Trophoblast cell (in vitro differentiated cells and primary cell): Measurements from ENCODE around the gene LY86.

Experiments used
- DNase-seq, 2 donors: peaks; one replicate each; pipeline ENCODE4 v3.0.0-alpha.2; 2016
- H2AFZ ChIP-seq: 2 replicates; pipeline ENCODE4 v1.6.1; 2013; ENCODE audit warnings: low read length, moderate library complexity, mild to moderate bottlenecking; ENCODE audit not compliant: insufficient read depth, poor library complexity
- H2AK5ac ChIP-seq: 2 replicates; pipeline ENCODE4 v1.6.1; 2013; ENCODE audit warnings: mild to moderate bottlenecking, low read length
- H2BK120ac ChIP-seq: 2 replicates; pipeline ENCODE4 v1.6.1; 2013; ENCODE audit warnings: low read length, mild to moderate bottlenecking, moderate library complexity; ENCODE audit not compliant: insufficient read depth, poor library complexity
- H2BK12ac ChIP-seq: 2 replicates; pipeline ENCODE4 v1.6.1; 2013; ENCODE audit warnings: mild to moderate bottlenecking, low read length, moderate library complexity
- H2BK5ac ChIP-seq: 2 replicates; pipeline ENCODE4 v1.6.1; 2013; ENCODE audit warnings: low read length, low read depth, moderate library complexity, mild to moderate bottlenecking; ENCODE audit not compliant: poor library complexity
- H3K14ac ChIP-seq: 2 replicates; pipeline ENCODE4 v1.6.1; 2013; ENCODE audit warnings: mild to moderate bottlenecking, low read length
- H3K18ac ChIP-seq: 2 replicates; pipeline ENCODE4 v1.6.1; 2013; ENCODE audit warnings: mild to moderate bottlenecking, low read length
- H3K23ac ChIP-seq: 2 replicates; pipeline ENCODE4 v1.6.1; 2013; ENCODE audit warnings: low read length
- H3K27ac ChIP-seq: 2 replicates; pipeline ENCODE4 v1.5.1; 2013; ENCODE audit warnings: low read depth, mild to moderate bottlenecking, inconsistent platforms, low read length, moderate library complexity
- H3K27me3 ChIP-seq: 2 replicates; pipeline ENCODE4 v1.6.1; 2013; ENCODE audit warnings: inconsistent platforms, mild to moderate bottlenecking, low read length, moderate library complexity; ENCODE audit not compliant: insufficient read depth
- H3K36me3 ChIP-seq, 2 experiments: 1 replicate in 1 of 2; 2 replicates in 1 of 2; pipeline ENCODE4 v1.6.1; 2013; ENCODE audit warnings: low read length in 2 of 2, mild to moderate bottlenecking in 2 of 2, moderate library complexity in 1 of 2; ENCODE audit not compliant: insufficient read depth in 2 of 2, control insufficient read depth in 1 of 2
- H3K4ac ChIP-seq: 2 replicates; pipeline ENCODE4 v1.6.1; 2013; ENCODE audit warnings: low read depth, mild to moderate bottlenecking, low read length, moderate library complexity
- H3K4me1 ChIP-seq, 2 experiments: 1 replicate in 1 of 2; 2 replicates in 1 of 2; pipeline ENCODE4 v1.6.1; 2013; ENCODE audit warnings: low read length in 2 of 2, mild to moderate bottlenecking in 2 of 2, moderate library complexity in 1 of 2; ENCODE audit not compliant: insufficient read depth in 2 of 2, control insufficient read depth in 1 of 2
- H3K4me2 ChIP-seq: 2 replicates; pipeline ENCODE4 v1.6.1; 2013; ENCODE audit warnings: inconsistent platforms, mild to moderate bottlenecking, low read length, moderate library complexity
- H3K4me3 ChIP-seq: 2 replicates; pipeline ENCODE4 v1.5.1; 2013; ENCODE audit warnings: mild to moderate bottlenecking, low read depth, low read length, inconsistent platforms
- H3K79me1 ChIP-seq: one replicate; pipeline ENCODE4 v1.6.1; 2013; ENCODE audit warnings: low read length
- H3K79me2 ChIP-seq: 2 replicates; pipeline ENCODE4 v1.6.1; 2013; ENCODE audit warnings: low read length, mild to moderate bottlenecking; ENCODE audit not compliant: control insufficient read depth, insufficient read depth, poor library complexity
- H3K9ac ChIP-seq: 2 replicates; pipeline ENCODE4 v1.6.1; 2013; ENCODE audit warnings: mild to moderate bottlenecking, low read length
- H3K9me3 ChIP-seq: 2 replicates; pipeline ENCODE4 v1.6.1; 2013; ENCODE audit warnings: low read depth, mild to moderate bottlenecking, control low read depth, inconsistent platforms, low read length; ENCODE audit not compliant: insufficient read depth
- H4K12ac ChIP-seq: 2 replicates; pipeline ENCODE4 v1.6.1; 2013; ENCODE audit warnings: low read depth, mild to moderate bottlenecking, low read length, moderate library complexity
- H4K8ac ChIP-seq: 2 replicates; pipeline ENCODE4 v1.6.1; 2013; ENCODE audit warnings: low read depth, mild to moderate bottlenecking, low read length, moderate library complexity
- H4K91ac ChIP-seq: one replicate; pipeline ENCODE4 v1.6.1; 2013; ENCODE audit warnings: low read depth, mild to moderate bottlenecking, low read length, moderate library complexity
- WGBS: extraction: QIAGEN DNeasy Blood & Tissue Kit; methylation state at CpG from one replicate; pipeline ENCODE4 v1.1.7; 2013; ENCODE audit warnings: missing lambda C conversion rate; ENCODE audit not compliant: insufficient read length, insufficient coverage; ENCODE audit errors: extremely low coverage; 5-methylcytosine and 5-hydroxymethylcytosine counted together

LY86 gene

GRCh38 chr6:6545616-6546317 lies 42.8 kb upstream of the LY86 start:
- H3K4me3 ChIP-seq = peak overlapping the region; percentile 53

GRCh38 chr6:6546318-6547109 lies 42.0 kb upstream of the LY86 start:
- H2BK120ac ChIP-seq = no peak overlapping the region
- no peaks in the 10 kb centered on the region for H3K79me2 ChIP-seq
- H2BK5ac ChIP-seq = no peak overlapping the region
- no peaks in the 10 kb centered on the region for H3K79me1 ChIP-seq
- no peak overlapping the region for H3K27ac ChIP-seq
- H2AFZ ChIP-seq = peak overlapping the region; percentile 47
- H4K91ac ChIP-seq = no peak overlapping the region
- peaks cover 8% of the 10 kb centered on the region for H3K27me3 ChIP-seq
- H3K4me3 ChIP-seq = peak overlapping the region; percentile 53
- H3K36me3 ChIP-seq = no peaks in the 10 kb centered on the region
- DNase-seq = peak; percentile 8 to 35
- H3K23ac ChIP-seq = no peak overlapping the region
- no peak overlapping the region for H3K18ac ChIP-seq
- no peak overlapping the region for H3K4ac ChIP-seq
- H3K14ac ChIP-seq = no peak overlapping the region
- H2BK12ac ChIP-seq = no peak overlapping the region
- no peak overlapping the region for H4K12ac ChIP-seq
- H3K4me2 ChIP-seq = peak overlapping the region; percentile 73
- no peak overlapping the region for H4K8ac ChIP-seq
- H3K4me1 ChIP-seq = peaks cover 2 to 14% of the 10 kb centered on the region in 2 experiments
- no peak overlapping the region for H3K9ac ChIP-seq
- no CpG with 5 or more reads among the region's 64 CpGs for WGBS
- no peaks in the 10 kb centered on the region for H3K9me3 ChIP-seq
- no peak overlapping the region for H2AK5ac ChIP-seq

More at GRCh38 chr6:6545616-6546317, 42.8 kb upstream of the LY86 start:
- Histone ChIP-seq H3K36me3 (no peaks in the 10 kb centered on the region), H2BK12ac (no peak overlapping the region), H3K4me1 (peaks cover 2 to 14% of the 10 kb centered on the region in 2 experiments), H3K18ac (no peak overlapping the region), H2AFZ (no peak overlapping the region), H3K23ac (no peak overlapping the region), H3K27me3 (peaks cover 8% of the 10 kb centered on the region), H3K27ac (no peak overlapping the region), H4K8ac (no peak overlapping the region), H2BK5ac (no peak overlapping the region), H3K14ac (no peak overlapping the region), H3K79me2 (no peaks in the 10 kb centered on the region), H4K12ac (no peak overlapping the region), H3K9me3 (no peaks in the 10 kb centered on the region), H3K4me2 (peak overlapping the region; percentile 73), H4K91ac (no peak overlapping the region), H2AK5ac (no peak overlapping the region), H3K9ac (no peak overlapping the region), H3K79me1 (no peaks in the 10 kb centered on the region), H2BK120ac (no peak overlapping the region), H3K4ac (no peak overlapping the region)
- WGBS = no CpG with 5 or more reads among the region's 27 CpGs
- DNase-seq = no peak

- H3K4me1 ChIP-seq = peaks cover 2 to 14% of the 10 kb centered on the region in 2 experiments
- no peak overlapping the region for H4K12ac ChIP-seq
- no CpG with 5 or more reads among the region's 14 CpGs for WGBS
- H3K36me3 ChIP-seq = no peaks in the 10 kb centered on the region
- no peaks in the 10 kb centered on the region for H3K79me2 ChIP-seq
- peaks cover 8% of the 10 kb centered on the region for H3K27me3 ChIP-seq
- peak overlapping the region; percentile 73 for H3K4me2 ChIP-seq
- H3K4ac ChIP-seq = no peak overlapping the region
- no peak overlapping the region for H2BK5ac ChIP-seq
- no peak overlapping the region for H3K18ac ChIP-seq
- H3K4me3 ChIP-seq = no peak overlapping the region
- H3K9ac ChIP-seq = no peak overlapping the region
- no peak overlapping the region for H4K8ac ChIP-seq
- no peak overlapping the region for H3K14ac ChIP-seq
- no peak overlapping the region for H2BK12ac ChIP-seq
- H2AK5ac ChIP-seq = no peak overlapping the region
- no peak overlapping the region for H2BK120ac ChIP-seq
- DNase-seq = peak; percentile 73 to 95
- H3K27ac ChIP-seq = peak overlapping the region; percentile 68
- H4K91ac ChIP-seq = no peak overlapping the region
- H3K23ac ChIP-seq = peak overlapping the region; percentile 49
- no peak overlapping the region for H2AFZ ChIP-seq
- no peaks in the 10 kb centered on the region for H3K9me3 ChIP-seq
- H3K79me1 ChIP-seq = no peaks in the 10 kb centered on the region
Measured at GRCh38 chr6:6547110-6547879, 41.2 kb upstream of the LY86 start.

- no peaks in the 10 kb centered on the region for H3K4me1 ChIP-seq
- H3K36me3 ChIP-seq = no peaks in the 10 kb centered on the region
- no peak overlapping the region for H2BK120ac ChIP-seq
- H3K23ac ChIP-seq = no peak overlapping the region
- H3K27ac ChIP-seq = no peak overlapping the region
- H3K9ac ChIP-seq = no peak overlapping the region
- H3K18ac ChIP-seq = no peak overlapping the region
- no peak overlapping the region for H2AK5ac ChIP-seq
- H3K27me3 ChIP-seq = no peaks in the 10 kb centered on the region
- H3K79me2 ChIP-seq = no peaks in the 10 kb centered on the region
- no CpG with 5 or more reads among the region's 7 CpGs for WGBS
- no peak overlapping the region for H3K4ac ChIP-seq
- no peak overlapping the region for H4K8ac ChIP-seq
- DNase-seq = no peak
- H3K79me1 ChIP-seq = no peaks in the 10 kb centered on the region
- no peak overlapping the region for H3K14ac ChIP-seq
- H3K9me3 ChIP-seq = no peaks in the 10 kb centered on the region
- H4K12ac ChIP-seq = no peak overlapping the region
- no peak overlapping the region for H3K4me2 ChIP-seq
- H2BK12ac ChIP-seq = no peak overlapping the region
- H4K91ac ChIP-seq = no peak overlapping the region
- no peak overlapping the region for H3K4me3 ChIP-seq
- H2BK5ac ChIP-seq = no peak overlapping the region
- H2AFZ ChIP-seq = no peak overlapping the region
Measured at GRCh38 chr6:6556161-6556737, 32.3 kb upstream of the LY86 start.
